Stimulated activated CD8-positive, alpha-beta memory T cell treated with anti-CD3 and anti-CD28 coated beads, Interleukin-15, amount 100 ng/mL, for 24 hours (primary cell): ENCODE data around the gene PAQR6.

Experiments
- DNase-seq: peaks from one replicate; pipeline ENCODE4 v3.0.0-alpha.2; 2020; ENCODE audit warnings: low read depth

Gene PAQR6

DNA sequence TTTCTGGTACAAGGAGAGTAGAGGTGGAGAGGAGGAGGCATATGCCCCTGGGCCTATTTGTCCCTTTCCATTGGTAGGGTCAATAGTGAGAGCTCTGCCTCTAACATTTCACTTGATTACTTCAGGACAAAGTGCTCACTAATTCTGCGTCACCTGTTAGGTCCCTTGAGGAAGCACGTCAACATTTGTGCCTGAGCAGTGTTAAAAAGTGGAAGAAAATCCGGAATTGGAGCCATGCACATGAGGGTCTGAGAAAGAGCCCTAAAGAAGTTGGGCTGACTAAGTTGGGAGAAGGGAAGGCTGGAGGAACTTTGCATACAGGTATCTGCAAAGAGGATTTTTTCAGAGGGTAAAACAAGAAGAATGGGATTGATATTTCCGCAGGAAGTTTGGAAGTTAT is 52.0 kb downstream of the PAQR6 start:
- no peak for DNase-seq

DNA sequence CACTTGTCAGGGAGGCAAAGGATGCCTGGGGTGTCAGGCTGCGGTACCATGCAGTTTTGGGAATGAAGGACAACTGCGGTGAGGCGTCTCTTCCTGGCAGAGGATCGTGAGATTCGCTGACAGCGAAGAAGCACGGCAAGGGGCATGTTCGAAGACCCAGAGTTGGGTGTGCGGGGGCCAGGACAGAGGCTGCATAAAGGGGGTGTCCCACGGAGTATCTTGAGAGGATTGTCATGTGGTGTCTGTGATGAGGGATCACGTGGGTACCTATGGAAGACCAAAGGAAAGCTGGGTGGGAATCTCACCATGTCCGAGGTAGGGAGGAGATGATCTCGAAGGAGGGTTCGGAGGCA is 53.6 kb downstream of the PAQR6 start:
- no peak for DNase-seq

DNA sequence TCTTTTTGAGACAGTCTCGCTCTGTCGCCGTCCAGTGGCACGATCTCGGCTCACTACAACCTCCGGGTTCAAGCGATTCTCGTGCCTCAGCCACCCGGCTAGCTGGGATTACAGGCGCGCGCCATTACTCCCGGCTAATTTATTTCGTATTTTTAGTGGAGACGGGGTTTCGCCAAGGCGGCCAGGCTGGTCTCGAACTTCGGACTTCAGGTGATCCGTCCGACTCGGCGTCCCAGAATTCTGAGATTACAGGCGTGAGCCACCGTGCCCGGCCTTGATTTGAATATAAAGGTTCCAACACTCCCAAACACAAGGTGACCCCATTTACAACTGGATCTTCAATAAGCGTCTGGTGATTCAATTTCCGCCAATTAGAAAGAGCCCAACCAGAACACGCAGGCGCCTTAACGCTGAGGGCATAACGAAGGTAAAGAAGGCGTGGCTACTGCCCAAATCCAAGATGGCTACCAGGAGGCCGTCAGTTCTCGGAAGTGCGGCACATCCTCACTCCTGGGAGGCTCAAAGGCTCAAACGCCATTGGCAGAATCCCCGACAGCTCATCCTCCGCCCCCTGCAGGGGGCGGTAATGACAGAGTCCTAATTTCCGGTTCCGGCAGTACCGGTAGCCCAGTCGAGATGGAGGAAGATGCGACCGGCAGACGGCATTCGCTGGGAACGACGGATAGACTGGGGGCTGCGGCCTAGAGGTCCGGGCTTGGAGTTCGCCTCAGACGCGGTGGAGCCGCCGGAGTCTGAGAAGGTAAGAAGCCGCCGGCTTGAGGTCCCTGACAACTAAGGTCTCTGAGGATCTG is 54.2 kb downstream of the PAQR6 start, which contains the start of gene SLC25A44:
Gene SLC25A44 (plus strand): TSS at position 617 of the 812 bp plus-strand sequence. CDS start 5,744 bp downstream, outside the sequence.
- peak; percentile 83 for DNase-seq
